IMR-90 (cell line): ENCODE results near the gene SUPT3H.

ENCODE experiments used
- CTCF ChIP-seq: conservative IDR thresholded peaks from 2 replicates; pipeline ENCODE4 v1.5.1; 2012; ENCODE audit warnings: mild to moderate bottlenecking, low read depth, low read length, improper control_type of control experiment
- ELK1 ChIP-seq: fragments of 150-350 bp; IDR thresholded peaks from 2 replicates; pipeline ENCODE4 v1.6.1; 2016; ENCODE audit warnings: low read depth, mild to moderate bottlenecking, low read length, moderate library complexity, borderline replicate concordance
- FOS ChIP-seq: fragments of 150-350 bp; IDR thresholded peaks from 2 replicates; pipeline ENCODE4 v1.6.1; 2016; ENCODE audit warnings: low read depth, low read length
- MAFK ChIP-seq: IDR thresholded peaks from 2 replicates; pipeline ENCODE4 v1.6.1; 2012; ENCODE audit warnings: low read depth, low read length, improper control_type of control experiment
- MXI1 ChIP-seq: IDR thresholded peaks from 2 replicates; pipeline ENCODE4 v1.6.1; 2012; ENCODE audit warnings: low read depth, mild to moderate bottlenecking, low read length, moderate library complexity, borderline replicate concordance
- POLR2A ChIP-seq: IDR thresholded peaks from 2 replicates; pipeline ENCODE4 v1.6.1; 2012; ENCODE audit warnings: mild to moderate bottlenecking, low read depth, low read length
- RAD21 ChIP-seq: IDR thresholded peaks from 2 replicates; pipeline ENCODE4 v1.6.1; 2012; ENCODE audit warnings: low read length, improper control_type of control experiment
- RCOR1 ChIP-seq: IDR thresholded peaks from 2 replicates; pipeline ENCODE4 v1.6.1; 2012; ENCODE audit warnings: mild to moderate bottlenecking, low read length, improper control_type of control experiment; ENCODE audit not compliant: insufficient replicate concordance
- RFX5 ChIP-seq: IDR thresholded peaks from 2 replicates; pipeline ENCODE4 v1.8.0; 2012; ENCODE audit warnings: low read depth, mild to moderate bottlenecking, low read length, moderate library complexity

GRCh38 chr6:45200510-45200909, 177.2 kb downstream of the SUPT3H start:
- no peak for TF ChIP-seq CTCF
- TF ChIP-seq RCOR1: no peak
- no peak for TF ChIP-seq FOS
- no peak for TF ChIP-seq POLR2A
- TF ChIP-seq ELK1: no peak
- no peak for TF ChIP-seq RFX5
- no peak for TF ChIP-seq MAFK
- no peak for TF ChIP-seq RAD21
- TF ChIP-seq MXI1: no peak
